ENCODE measurements around the gene ERBB3.
A peak's percentile ranks its signal among the peaks of the same experiment; 100 is the strongest.

DNA sequence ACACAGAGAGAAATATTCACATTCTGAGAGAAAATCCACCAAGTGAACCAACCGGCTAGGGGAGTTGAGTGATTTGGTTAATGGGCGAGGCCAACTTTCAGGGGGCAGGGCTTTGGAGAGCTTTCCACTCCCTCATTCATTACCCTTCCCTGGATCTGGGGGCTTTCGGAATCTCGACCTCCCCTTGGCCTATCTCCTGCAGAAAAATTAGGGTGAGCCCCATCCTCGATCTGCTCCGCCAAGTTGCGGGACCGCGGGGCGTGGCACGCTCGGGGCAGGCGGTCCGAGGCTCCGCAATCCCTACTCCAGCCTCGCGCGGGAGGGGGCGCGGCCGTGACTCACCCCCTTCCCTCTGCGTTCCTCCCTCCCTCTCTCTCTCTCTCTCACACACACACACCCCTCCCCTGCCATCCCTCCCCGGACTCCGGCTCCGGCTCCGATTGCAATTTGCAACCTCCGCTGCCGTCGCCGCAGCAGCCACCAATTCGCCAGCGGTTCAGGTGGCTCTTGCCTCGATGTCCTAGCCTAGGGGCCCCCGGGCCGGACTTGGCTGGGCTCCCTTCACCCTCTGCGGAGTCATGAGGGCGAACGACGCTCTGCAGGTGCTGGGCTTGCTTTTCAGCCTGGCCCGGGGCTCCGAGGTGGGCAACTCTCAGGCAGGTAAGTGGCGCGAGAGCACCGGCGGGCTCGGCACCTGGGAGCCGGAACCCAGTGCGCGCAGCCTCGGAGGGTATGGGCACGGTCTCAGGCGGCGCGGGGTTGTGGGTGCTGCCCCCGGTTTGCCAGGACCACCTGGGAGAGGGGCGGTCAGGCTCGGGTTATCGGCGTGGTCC, at the start of gene ERBB3:
- TF ChIP-seq CTCF (IDR thresholded peaks at IDR 0.05; ENCODE audit: insufficient read depth, low read depth, low read length) (no peak), EZH2 (IDR thresholded peaks at IDR 0.05; ENCODE audit: insufficient read depth, low read length) (peak; percentile 40)
